Panc1 (cell line): ENCODE measurements around the gene PRR5L. TPM values are rescaled to one million over a fixed set of nuclear protein-coding genes. Genes with fewer than 3 reads are reported as not detected.
"Not testable (repeated sequence)": the region's sequence is repeated elsewhere in the genome, so short reads cannot be mapped to it uniquely, and the experiment has no call there.

Experiments used
- ATAC-seq: fragments of 200-7000 bp; cut with Tn5 transposase; 2 replicates; pipeline ENCODE4 v1.9.1; 2020; ENCODE audit warnings: mild to moderate bottlenecking, moderate library complexity
- BruUV-seq: library from RNA; stranded (reverse); fragments of 400-500 nt; replicated peaks from 2 replicates; lab custom pipeline; 2021; lab: Mats Ljungman, UMichigan
- CTCF ChIA-PET: fragments of 300-600 bp; sonication (Branson Sonifier 250); formaldehyde crosslinking; loops from one replicate; lab custom pipeline; 2022; ENCODE audit warnings: antibody characterized with exemption; lab: Charles Lee
- POLR2A ChIA-PET: fragments of 300-600 bp; sonication (Branson Sonifier 250); formaldehyde crosslinking; loops from one replicate; lab custom pipeline; 2022; ENCODE audit warnings: antibody characterized with exemption; lab: Charles Lee
- DNase-seq: peaks from one replicate; pipeline ENCODE4 v3.0.0-alpha.2; 2010; ENCODE audit warnings: low read depth, low spot score
- H3K27ac ChIP-seq: 2 replicates; pipeline ENCODE4 v1.5.1; 2011; ENCODE audit warnings: mild to moderate bottlenecking, low read length, inconsistent platforms
- H3K27me3 ChIP-seq: fragments of 200-500 bp; sonication (Bioruptor generic); 2 replicates; pipeline ENCODE4 v1.6.0; 2014; ENCODE audit warnings: low read length, inconsistent platforms; ENCODE audit not compliant: control insufficient read depth, insufficient read depth
- H3K36me3 ChIP-seq: fragments of 200-500 bp; sonication (Bioruptor generic); 2 replicates; pipeline ENCODE4 v1.5.1; 2014; ENCODE audit warnings: inconsistent platforms, mild to moderate bottlenecking, low read length, moderate library complexity; ENCODE audit not compliant: control insufficient read depth, insufficient read depth
- H3K4me1 ChIP-seq: 2 replicates; pipeline ENCODE4 v1.5.1; 2011; ENCODE audit warnings: inconsistent platforms, mild to moderate bottlenecking, low read length, moderate library complexity; ENCODE audit not compliant: control insufficient read depth, insufficient read depth
- H3K4me3 ChIP-seq, 2 experiments: 2 replicates each; pipeline ENCODE4 v1.5.1; 2011 to 2012; ENCODE audit warnings: low read depth in 2 of 2, low read length in 2 of 2, mild to moderate bottlenecking in 2 of 2, inconsistent platforms in 1 of 2, moderate library complexity in 1 of 2
- H3K9me3 ChIP-seq: fragments of 200-500 bp; sonication (Bioruptor generic); 2 replicates; pipeline ENCODE4 v1.5.1; 2014; ENCODE audit warnings: low read depth, mild to moderate bottlenecking, inconsistent platforms, low read length, moderate library complexity; ENCODE audit not compliant: control insufficient read depth, insufficient read depth
- POLR2AphosphoS5 ChIP-seq: IDR thresholded peaks from 2 replicates; pipeline ENCODE4 v1.6.1; 2012; ENCODE audit warnings: mild to moderate bottlenecking, low read depth, low read length, moderate library complexity
- SIN3A ChIP-seq: IDR thresholded peaks from 2 replicates; pipeline ENCODE4 v1.6.1; 2012; ENCODE audit warnings: low read depth, mild to moderate bottlenecking, low read length, moderate library complexity, borderline replicate concordance; ENCODE audit not compliant: insufficient read depth
- TCF7L2 ChIP-seq: IDR thresholded peaks from 2 replicates; pipeline ENCODE4 v1.6.1; 2011; ENCODE audit warnings: mild to moderate bottlenecking, low read depth, low read length, inconsistent platforms
- in situ Hi-C: cut with HindIII; loops from 2 replicates; pipeline ENCODE4 v1.10.0; 2016; ENCODE audit warnings: low sequenced_read_pairs, low pct_unique_long_range_greater_than_20kb
- intact Hi-C: fragments of 100-400 bp; cut with micrococcal nuclease; formaldehyde crosslinking; loops from one replicate; pipeline ENCODE4 v1.10.0; 2022; ENCODE audit not compliant: unreplicated experiment
- total RNA-seq: library from RNA; stranded (reverse); gene quantifications from one replicate; pipeline ENCODE4 v1.2.1, GENCODE V29; 2021; ENCODE audit not compliant: unreplicated experiment
- TF ChIP-seq, protein P1 (sequence below), 2 experiments: IDR thresholded peaks; 2 replicates each; pipeline ENCODE4 v1.6.1; 2011 to 2012; ENCODE audit warnings: low read depth in 2 of 2, control low read depth in 1 of 2, low read length in 1 of 2, mild to moderate bottlenecking in 1 of 2, moderate library complexity in 1 of 2; ENCODE audit not compliant: insufficient read depth in 1 of 2
- TF ChIP-seq, protein P2 (sequence below): fragments of 450-650 bp; IDR thresholded peaks from 2 replicates; pipeline ENCODE4 v1.5.1; 2017; ENCODE audit warnings: mild to moderate bottlenecking

The PRR5L gene
- total RNA-seq, 1 experiment from 2014 or later: 0.36 TPM

DNA sequence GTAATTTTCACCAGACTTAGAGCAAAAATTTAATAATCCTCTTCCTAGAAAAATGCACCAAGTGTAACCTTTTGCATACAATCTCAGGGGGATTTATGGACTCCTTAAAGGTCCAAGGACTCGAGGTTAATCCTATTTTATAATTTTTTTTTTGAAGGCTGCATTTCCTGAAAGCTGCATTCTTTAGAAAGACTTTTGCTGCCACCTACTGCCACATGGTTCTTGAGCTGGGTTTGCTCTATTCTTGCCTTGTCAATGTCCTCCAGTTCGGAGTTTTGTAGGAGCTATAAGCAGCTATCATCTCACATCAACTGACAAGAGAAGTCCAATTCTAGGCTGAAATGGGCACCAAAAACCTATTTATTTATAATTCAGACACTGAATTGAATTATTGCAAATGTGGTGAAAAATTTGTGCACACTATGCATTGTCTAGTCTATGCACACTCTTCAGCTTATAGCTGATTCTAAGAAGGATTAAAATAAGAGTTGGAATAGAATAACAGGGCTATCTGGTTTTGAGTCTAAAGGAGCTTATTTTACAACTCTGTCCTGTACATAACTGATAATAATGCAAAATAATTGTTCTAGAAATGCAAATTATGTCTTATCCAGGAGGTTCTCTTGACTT lies 182.7 kb downstream of the PRR5L start:
- in situ Hi-C loops (no loop called here), intact Hi-C loops (loop anchor here (5.0 kb wide), 1 partner anchor 187 kb away; no protein-coding TSS in a partner anchor)
- CTCF ChIA-PET: interaction anchor here (0.9 to 1.8 kb wide), 4 partner anchors 11 to 212 kb away, joined by 3 to 11 read pairs (median 4); no protein-coding TSS in a partner anchor
- Histone ChIP-seq H3K4me3 (no peak overlapping the region), H3K9me3 (no peaks in the 10 kb centered on the region), H3K36me3 (no peaks in the 10 kb centered on the region), H3K27me3 (no peaks in the 10 kb centered on the region), H3K27ac (no peak overlapping the region), H3K4me1 (no peaks in the 10 kb centered on the region)
- ATAC-seq (peak; percentile 84), DNase-seq (peak; percentile 28)
- TF ChIP-seq, protein P1, sequence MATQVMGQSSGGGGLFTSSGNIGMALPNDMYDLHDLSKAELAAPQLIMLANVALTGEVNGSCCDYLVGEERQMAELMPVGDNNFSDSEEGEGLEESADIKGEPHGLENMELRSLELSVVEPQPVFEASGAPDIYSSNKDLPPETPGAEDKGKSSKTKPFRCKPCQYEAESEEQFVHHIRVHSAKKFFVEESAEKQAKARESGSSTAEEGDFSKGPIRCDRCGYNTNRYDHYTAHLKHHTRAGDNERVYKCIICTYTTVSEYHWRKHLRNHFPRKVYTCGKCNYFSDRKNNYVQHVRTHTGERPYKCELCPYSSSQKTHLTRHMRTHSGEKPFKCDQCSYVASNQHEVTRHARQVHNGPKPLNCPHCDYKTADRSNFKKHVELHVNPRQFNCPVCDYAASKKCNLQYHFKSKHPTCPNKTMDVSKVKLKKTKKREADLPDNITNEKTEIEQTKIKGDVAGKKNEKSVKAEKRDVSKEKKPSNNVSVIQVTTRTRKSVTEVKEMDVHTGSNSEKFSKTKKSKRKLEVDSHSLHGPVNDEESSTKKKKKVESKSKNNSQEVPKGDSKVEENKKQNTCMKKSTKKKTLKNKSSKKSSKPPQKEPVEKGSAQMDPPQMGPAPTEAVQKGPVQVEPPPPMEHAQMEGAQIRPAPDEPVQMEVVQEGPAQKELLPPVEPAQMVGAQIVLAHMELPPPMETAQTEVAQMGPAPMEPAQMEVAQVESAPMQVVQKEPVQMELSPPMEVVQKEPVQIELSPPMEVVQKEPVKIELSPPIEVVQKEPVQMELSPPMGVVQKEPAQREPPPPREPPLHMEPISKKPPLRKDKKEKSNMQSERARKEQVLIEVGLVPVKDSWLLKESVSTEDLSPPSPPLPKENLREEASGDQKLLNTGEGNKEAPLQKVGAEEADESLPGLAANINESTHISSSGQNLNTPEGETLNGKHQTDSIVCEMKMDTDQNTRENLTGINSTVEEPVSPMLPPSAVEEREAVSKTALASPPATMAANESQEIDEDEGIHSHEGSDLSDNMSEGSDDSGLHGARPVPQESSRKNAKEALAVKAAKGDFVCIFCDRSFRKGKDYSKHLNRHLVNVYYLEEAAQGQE (IDR thresholded peaks at IDR 0.05; ENCODE audit: insufficient read depth in 1 of 2, low read depth in 2 of 2, low read length in 1 of 2): no peak
- TF ChIP-seq POLR2AphosphoS5: no peak
- TF ChIP-seq, protein P2, sequence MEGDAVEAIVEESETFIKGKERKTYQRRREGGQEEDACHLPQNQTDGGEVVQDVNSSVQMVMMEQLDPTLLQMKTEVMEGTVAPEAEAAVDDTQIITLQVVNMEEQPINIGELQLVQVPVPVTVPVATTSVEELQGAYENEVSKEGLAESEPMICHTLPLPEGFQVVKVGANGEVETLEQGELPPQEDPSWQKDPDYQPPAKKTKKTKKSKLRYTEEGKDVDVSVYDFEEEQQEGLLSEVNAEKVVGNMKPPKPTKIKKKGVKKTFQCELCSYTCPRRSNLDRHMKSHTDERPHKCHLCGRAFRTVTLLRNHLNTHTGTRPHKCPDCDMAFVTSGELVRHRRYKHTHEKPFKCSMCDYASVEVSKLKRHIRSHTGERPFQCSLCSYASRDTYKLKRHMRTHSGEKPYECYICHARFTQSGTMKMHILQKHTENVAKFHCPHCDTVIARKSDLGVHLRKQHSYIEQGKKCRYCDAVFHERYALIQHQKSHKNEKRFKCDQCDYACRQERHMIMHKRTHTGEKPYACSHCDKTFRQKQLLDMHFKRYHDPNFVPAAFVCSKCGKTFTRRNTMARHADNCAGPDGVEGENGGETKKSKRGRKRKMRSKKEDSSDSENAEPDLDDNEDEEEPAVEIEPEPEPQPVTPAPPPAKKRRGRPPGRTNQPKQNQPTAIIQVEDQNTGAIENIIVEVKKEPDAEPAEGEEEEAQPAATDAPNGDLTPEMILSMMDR: peak; percentile 67
- TF ChIP-seq TCF7L2: no peak
- TF ChIP-seq SIN3A: no peak
- POLR2A ChIA-PET: no interaction called here
- no TSS peak for BruUV-seq

DNA sequence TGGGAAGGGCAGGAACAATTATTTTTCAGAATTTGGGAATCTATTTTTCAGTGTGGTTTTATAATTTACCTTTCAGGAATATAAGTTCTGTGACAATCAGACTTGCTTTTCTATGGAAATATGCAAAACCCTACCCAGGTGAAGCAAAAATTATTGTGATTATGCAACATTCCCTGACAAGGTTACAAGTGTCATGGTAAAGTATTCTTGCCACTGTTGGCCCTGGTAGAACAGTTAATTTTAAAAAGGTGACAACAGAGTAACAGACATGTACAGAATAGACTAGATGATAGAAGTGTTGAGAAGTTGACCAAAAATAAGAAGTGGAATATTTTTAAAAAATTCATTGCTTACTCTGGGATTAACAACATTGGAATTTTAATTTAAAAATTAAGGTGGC lies 184.7 kb downstream of the PRR5L start:
- no peak for TF ChIP-seq TCF7L2
- intact Hi-C loops: no loop called here
- ATAC-seq: no peak
- no peaks in the 10 kb centered on the region for H3K9me3 ChIP-seq
- no peak for DNase-seq
- no TSS peak for BruUV-seq
- ChIA-PET CTCF (no interaction called here), POLR2A (no interaction called here)
- H3K27ac ChIP-seq: no peak overlapping the region
- no peaks in the 10 kb centered on the region for H3K27me3 ChIP-seq
- H3K36me3 ChIP-seq: no peaks in the 10 kb centered on the region
- H3K4me3 ChIP-seq: no peak overlapping the region
- in situ Hi-C loops: no loop called here
- no peaks in the 10 kb centered on the region for H3K4me1 ChIP-seq

DNA sequence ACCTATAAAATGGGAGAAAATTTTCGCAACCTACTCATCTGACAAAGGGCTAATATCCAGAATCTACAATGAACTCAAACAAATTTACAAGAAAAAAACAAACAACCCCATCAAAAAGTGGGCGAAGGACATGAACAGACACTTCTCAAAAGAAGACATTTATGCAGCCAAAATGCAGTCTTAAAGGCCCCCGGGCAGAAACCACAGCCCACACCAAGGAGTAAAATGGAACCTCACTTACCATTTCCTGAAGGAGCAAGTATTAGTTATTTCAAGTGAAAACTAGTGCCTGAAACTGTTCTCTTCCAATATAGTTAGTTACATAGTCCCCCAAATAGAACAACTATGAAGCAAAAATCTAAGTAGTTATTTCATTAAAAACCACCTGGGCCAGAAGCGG lies 187.0 kb downstream of the PRR5L start:
- H3K27ac ChIP-seq, intact Hi-C loops, in situ Hi-C loops, DNase-seq, ATAC-seq, H3K27me3 ChIP-seq, H3K9me3 ChIP-seq, H3K4me3 ChIP-seq, H3K4me1 ChIP-seq, BruUV-seq, CTCF ChIA-PET, POLR2A ChIA-PET, H3K36me3 ChIP-seq: not testable (repeated sequence)
